Endothelial cell of umbilical vein (primary cell): ENCODE measurements around the gene MFNG.

Source experiments
- EZH2 ChIP-seq: IDR thresholded peaks from 2 replicates; pipeline ENCODE4 v1.6.1; 2012; ENCODE audit warnings: borderline replicate concordance, low read depth, mild to moderate bottlenecking, moderate library complexity, low read length, inconsistent platforms; ENCODE audit not compliant: severe bottlenecking
- FOS ChIP-seq: IDR thresholded peaks from 2 replicates; pipeline ENCODE4 v1.6.1; 2011; ENCODE audit warnings: mild to moderate bottlenecking, low read length, moderate library complexity, borderline replicate concordance; ENCODE audit not compliant: insufficient read depth
- GATA2 ChIP-seq: IDR thresholded peaks from 2 replicates; pipeline ENCODE4 v1.7.0; 2011; ENCODE audit warnings: low read depth, mild to moderate bottlenecking, moderate library complexity, mixed read lengths, low read length; ENCODE audit not compliant: insufficient read length, insufficient read depth
- MYC ChIP-seq: IDR thresholded peaks from one replicate; pipeline ENCODE4 v1.6.1; 2011; ENCODE audit warnings: mild to moderate bottlenecking, low read depth, low read length
- POLR2A ChIP-seq: IDR thresholded peaks from 2 replicates; pipeline ENCODE4 v1.6.1; 2012; ENCODE audit warnings: low read depth, mild to moderate bottlenecking, control low read depth, low read length
- POLR2AphosphoS5 ChIP-seq: IDR thresholded peaks from 2 replicates; pipeline ENCODE4 v1.6.1; 2012; ENCODE audit warnings: low read depth, mild to moderate bottlenecking, control low read depth, low read length, moderate library complexity; ENCODE audit not compliant: insufficient read depth
- TF ChIP-seq, protein P1 (sequence below), 2 donors: IDR thresholded peaks; 1 replicate in 1 of 2; 2 replicates in 1 of 2; pipeline ENCODE4 v1.5.1; 2011; ENCODE audit warnings: low read length in 2 of 2, mild to moderate bottlenecking in 2 of 2, moderate library complexity in 2 of 2, control low read depth in 1 of 2, inconsistent platforms in 1 of 2, low read depth in 1 of 2; ENCODE audit not compliant: insufficient read depth in 1 of 2; ENCODE audit errors: extremely low read depth in 1 of 2
- TF ChIP-seq, protein P2 (sequence below): IDR thresholded peaks from 2 replicates; pipeline ENCODE4 v1.6.1; 2011; ENCODE audit not compliant: insufficient read depth, insufficient read length

DNA sequence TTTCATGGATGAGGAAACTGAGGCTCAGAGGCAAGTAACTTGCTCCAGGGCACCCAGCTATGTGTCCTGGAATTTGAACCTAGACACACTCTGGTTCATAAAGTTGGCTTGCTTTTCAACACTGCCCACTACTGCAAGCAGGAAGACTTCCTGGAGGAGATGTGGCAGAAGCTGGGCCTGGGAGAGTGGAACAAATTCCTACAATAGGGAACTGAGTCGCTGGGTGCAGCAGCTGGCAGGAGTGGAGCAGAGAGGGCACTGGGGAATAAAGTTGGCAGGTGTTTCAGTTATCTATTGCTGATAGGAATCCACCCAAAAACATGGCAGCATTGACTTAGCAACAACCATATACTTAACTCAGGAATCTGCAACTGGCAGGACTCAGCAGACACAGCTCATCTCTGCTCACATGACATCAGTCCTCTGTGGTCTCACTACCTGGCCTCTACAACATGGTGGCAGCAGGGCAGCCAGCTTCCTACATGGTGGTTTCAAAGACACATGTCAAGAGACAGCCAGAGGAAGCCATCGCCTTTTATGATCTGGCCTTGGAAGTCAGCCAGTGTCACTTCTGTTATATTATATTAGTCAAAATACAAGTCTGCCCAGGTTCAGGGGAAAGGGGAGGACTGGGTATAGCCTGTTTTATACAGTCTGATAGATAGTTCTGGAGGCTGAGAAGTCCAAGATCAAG, 43.6 kb upstream of the MFNG start:
- TF ChIP-seq, protein P1, sequence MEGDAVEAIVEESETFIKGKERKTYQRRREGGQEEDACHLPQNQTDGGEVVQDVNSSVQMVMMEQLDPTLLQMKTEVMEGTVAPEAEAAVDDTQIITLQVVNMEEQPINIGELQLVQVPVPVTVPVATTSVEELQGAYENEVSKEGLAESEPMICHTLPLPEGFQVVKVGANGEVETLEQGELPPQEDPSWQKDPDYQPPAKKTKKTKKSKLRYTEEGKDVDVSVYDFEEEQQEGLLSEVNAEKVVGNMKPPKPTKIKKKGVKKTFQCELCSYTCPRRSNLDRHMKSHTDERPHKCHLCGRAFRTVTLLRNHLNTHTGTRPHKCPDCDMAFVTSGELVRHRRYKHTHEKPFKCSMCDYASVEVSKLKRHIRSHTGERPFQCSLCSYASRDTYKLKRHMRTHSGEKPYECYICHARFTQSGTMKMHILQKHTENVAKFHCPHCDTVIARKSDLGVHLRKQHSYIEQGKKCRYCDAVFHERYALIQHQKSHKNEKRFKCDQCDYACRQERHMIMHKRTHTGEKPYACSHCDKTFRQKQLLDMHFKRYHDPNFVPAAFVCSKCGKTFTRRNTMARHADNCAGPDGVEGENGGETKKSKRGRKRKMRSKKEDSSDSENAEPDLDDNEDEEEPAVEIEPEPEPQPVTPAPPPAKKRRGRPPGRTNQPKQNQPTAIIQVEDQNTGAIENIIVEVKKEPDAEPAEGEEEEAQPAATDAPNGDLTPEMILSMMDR (IDR thresholded peaks at IDR 0.05; ENCODE audit: extremely low read depth in 1 of 2, insufficient read depth in 1 of 2, low read depth in 1 of 2, low read length in 2 of 2), result no peak
- no peak for TF ChIP-seq FOS
- TF ChIP-seq EZH2, result no peak
- TF ChIP-seq POLR2A, result no peak
- TF ChIP-seq MYC, result no peak
- no peak for TF ChIP-seq POLR2AphosphoS5
- TF ChIP-seq, protein P2, sequence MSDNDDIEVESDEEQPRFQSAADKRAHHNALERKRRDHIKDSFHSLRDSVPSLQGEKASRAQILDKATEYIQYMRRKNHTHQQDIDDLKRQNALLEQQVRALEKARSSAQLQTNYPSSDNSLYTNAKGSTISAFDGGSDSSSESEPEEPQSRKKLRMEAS, result no peak
- TF ChIP-seq GATA2, result no peak
